GM18868 (cell line): ENCODE results near the gene STMN3.
"Not testable (repeated sequence)": the region's sequence is repeated elsewhere in the genome, so short reads cannot be mapped to it uniquely, and the experiment has no call there.

Experiments used
- ATAC-seq: cut with Tn5 transposase; IDR thresholded peaks from one replicate; pipeline ENCODE4 v1.9.1; 2021; ENCODE audit warnings: mild to moderate bottlenecking, moderate library complexity; ENCODE audit not compliant: unreplicated experiment

Gene STMN3

DNA sequence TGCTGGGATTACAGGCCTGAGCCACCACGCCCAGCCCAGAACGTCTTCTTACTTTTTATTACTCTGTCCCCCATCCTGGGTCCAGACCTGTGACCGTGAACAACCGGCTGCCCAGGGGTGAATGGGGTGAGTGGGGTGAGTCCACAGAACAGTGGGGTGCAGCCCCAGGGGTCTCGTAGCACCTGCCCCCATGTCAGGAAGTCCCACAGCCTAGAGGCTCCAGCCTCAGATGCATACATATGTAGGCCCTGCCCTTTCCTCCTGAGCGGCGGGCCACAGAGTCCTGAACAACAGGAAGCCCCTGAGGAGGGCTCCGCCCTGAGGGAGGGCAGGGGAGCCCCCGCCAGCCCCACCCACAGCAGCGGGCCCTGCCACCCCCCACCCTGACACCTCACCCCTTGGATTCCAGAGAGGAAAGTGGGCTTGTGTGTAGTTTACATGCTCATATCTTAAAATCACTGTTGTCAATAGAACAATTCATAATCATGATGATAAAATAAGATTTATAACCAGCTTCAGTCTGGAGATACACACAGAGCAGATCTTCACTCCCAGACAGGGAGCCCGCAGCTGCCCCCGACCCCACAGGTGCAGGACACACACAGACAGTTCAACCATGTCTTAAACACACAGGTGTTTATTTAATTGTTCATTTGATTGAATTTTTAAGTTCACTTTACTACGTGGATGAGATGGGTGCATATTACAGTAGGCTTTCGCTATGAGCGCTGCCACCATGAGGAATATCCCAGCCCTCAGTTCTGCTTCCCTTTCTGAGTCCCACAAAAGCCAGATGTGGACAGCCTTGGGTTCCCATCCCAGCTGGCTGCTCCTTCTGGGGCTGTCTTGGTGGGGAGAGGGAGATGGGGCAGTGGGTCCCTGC is 13.9 kb downstream of the STMN3 start:
- ATAC-seq, result no peak

DNA sequence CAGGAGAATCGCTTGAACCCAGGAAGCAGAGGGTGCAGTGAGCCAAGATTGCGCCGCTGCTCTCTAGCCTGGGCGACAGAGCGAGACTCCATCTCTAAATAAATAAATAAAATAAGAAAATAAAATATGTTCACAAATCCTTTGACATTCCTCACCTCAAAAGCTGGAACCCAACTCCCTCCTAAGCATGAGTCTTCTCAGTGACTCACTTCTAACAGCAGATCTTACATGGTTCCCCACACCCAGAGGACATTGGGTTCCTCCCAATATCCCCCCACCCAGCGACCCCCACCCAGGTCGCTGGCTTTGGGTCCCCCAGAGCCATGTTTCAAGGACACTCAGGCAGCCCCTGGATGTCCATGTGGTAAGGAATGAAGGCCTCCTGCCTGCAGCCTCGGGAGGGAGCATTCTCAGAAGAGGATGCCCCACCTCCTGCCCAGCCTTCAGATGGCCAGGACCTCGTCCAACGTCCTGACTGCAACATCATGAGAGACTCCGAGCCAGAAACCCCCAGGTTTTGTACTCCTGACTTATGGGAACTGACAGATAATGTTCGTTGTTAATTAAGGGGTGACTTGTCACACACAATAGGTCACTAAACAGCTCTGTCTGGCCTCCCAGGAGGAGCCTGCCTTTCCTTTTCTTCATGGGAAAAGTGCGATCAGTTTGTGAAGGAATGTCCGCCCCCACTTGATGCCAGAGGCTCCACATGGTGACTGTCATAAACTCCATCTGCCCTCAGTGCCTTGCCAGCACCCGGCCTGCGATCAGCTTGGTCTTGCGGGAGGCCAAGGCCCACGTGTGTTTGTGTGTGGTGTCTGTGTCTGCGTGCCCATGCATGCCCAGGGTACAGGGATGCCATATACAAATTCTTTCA is 16.2 kb downstream of the STMN3 start:
- ATAC-seq, result no peak

DNA sequence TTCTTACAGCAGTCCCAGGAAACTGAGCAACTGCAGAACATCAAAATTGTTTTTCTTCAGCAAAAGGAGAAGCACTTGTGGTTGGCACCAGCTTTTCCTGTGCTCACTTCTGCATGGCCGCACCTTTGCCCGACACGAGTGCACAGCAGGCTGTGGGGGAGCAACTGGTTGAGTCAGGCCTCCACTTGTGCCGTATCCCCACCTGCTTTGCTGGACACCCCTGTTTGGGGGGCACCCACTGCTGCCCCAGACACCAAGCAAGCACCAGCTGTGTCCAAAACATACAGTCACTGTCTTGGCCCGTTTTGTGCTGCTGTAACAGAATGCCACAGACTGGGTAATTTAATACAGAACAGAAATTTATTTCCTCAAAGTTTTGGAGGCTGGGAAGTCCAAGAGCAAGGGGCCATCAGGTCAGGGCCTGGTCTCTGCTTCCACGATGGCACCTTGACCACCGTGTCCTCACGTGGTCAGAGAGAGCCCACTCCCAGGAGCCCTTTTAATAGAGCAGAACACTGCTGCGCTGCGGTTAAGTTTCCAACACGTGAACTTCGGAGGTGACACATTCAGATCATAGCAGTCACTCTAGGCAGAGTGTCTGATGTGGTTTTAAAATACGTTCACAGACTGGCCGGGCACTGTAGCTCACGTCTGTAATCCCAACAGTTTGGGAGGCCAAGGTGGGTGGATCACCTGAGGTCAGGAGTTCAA is 17.6 kb downstream of the STMN3 start:
- ATAC-seq, result no peak

DNA sequence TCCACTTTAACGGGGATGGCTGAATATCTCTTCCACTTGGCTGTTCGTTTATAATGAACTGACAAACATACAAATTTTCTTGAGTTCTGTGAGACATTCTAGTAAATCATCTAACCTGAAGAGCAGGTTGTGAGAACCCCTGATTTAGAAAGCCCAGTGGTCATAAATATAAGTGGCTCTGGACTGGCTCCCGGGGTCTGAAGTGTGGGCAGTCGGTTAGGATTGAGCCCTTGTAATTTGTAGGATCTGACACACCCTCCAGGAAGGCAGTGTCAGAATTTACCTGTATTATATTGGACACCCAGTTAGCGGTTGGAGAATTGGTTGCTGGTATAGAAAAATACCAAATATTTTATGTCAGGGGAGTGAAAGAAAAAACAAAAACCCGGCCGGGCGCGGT is 19.5 kb downstream of the STMN3 start:
- no peak for ATAC-seq

DNA sequence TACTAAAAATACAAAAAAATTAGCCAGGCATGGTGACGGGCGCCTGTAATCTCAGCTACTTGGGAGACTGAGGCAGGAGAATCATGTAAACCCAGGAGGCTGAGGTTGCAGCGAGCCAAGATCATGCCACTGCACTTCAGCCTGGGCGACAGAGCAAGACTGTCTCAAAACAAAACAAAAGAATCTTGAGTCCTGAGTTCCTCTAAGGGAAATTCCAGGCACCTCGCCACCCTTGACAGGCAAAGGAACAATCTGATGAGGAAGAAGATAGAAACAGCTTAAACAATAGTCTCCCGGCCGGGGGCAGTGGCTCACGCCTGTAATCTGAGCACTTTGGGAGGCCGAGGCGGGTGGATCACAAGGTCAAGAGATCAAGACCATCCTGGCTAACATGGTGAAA is 21.8 kb downstream of the STMN3 start:
- not testable (repeated sequence) for ATAC-seq

DNA sequence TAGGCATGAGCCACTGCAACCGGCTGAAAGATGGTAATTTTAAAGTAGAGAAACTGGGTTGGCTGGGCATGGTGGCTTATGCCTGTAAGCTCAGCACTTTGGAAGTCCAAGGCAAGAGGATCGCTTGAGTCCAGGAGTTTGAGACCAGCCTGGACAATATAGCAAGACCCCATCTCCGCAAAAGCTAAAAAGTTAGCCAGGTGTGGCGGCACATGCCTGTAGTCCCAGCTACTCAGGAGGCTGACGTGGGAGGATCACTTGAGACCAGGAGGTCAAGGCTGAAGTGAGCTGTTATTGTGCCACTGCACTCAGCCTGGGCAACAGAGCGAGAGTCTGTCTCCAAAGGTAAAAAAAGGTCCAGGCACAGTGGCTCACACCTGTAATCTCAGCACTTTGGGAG is 22.3 kb downstream of the STMN3 start:
- not testable (repeated sequence) for ATAC-seq

DNA sequence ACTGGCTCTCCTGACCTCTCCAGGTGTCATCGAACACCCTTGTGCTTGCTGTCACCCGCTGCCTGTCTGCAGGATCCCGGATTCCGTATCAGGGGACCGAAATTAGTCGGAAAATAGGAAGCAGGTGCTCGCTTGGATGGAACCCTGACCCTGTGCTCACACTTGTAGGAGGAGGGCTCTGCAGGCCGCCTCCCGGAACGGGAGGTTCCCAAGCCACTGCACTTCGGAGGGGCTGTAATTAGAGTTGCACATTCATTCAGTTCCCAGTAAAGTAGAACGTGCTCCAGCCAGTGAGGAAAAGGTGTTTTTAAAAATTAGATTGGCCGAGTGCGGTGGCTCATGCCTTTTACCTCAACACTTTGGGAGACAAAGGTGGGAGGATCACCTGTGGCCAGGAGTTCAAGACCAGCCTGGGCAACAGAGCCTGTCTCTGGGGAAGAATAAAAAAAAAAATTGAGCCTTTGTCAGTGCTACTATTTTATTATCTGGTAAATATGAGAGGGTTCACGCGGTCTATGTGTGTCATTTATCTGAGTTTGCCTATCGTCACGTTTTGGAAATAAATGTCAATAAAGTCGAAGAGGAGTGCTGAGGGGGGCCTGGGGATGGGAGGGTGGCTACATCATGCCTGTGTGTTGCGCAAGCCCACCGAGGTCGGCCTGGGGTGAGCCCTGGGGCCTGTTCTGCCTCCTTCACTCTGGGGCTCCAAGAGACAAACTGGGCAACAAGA is 24.8 kb downstream of the STMN3 start:
- ATAC-seq, result no peak

DNA sequence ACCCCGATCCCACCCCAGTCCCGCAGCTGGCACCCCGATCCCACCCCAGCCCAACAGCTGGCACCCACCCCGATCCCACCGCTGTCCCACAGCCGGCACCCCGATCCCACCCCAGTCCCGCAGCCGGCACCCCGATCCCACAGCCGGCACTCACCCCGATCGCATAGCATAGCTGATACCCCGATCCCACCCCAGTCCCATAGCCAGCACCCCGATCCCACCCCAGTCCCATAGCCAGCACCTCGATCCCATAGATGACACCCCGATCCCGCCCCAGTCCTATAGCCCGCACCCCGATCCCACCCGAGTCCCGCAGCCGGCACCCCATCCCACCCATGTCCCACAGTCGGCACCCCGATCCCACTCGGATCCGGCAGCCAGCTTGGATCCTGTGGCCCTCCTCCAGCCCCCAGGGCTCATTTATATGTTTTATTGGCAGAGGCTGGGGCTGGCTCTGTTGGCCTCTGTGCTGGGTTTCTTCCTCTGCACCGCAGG is 25.4 kb downstream of the STMN3 start:
- ATAC-seq, result no peak

DNA sequence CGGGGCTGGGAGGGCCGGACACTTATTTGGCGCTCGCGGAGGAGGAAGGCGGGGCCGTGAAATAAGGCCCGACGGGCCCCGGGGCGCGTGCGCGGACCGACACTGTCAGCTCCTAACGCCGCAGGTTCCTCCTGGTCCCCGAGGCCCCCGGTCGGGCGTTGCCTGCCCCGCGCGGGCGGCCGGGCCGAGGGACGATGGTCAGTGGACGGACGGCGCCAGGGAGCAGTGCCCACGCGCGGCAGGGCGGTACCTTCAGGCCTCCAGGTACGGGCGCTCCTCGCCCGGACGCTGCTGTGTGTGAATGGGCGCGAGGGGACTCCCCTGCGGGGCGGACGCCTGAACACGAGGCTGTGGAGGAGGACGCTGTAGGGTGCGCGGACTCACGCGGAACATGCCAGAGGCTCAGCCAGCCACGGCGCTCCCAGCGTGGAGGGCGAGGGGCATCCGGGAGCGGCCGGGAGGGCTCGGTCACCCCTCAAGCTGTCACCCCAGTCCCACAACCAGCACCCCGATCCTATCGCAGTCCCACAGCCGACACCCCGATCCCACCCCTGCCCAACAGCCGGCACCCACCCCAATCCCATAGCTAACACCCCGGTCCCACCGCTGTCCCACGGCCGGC is 26.0 kb downstream of the STMN3 start:
- peak; percentile 81 for ATAC-seq

DNA sequence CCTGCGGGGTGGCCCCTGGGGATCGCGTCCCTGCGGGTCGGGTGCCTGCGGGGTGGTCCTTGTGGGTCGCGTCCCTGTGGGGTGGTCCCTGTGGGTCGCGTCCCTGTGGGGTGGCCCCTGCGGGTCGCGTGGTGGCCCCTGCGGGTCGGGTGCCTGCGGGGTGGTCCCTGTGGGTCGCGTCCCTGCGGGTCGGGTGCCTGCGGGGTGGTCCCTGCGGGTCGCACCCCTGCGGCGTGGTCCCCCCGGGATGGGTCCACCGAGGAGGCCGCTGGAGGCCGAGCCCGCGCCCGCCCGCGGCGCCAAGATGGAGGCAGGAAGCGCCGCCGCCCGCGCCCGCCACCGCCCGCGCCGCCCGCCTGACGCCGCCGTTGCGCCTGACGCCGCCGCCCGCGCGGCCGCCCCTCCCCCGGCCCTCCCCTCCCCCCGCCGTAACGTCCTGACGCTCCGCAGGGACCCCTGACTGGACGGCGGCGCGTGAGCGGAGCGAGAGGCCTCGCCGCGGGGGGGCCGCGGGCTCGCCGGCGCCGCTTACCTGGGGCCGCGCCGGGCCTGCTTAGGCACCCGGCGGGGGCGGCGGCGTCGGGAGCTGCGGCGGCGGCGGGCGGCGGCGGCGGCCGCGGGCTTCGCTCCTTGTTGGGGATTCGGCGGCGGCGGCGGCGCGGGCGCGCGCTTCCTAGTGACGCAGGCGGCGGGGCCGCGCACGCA is 26.6 kb downstream of the STMN3 start, which contains the start of gene GMEB2:
Gene GMEB2 (minus strand): TSS at position 678 of the 705 bp plus-strand sequence. CDS start 7,704 bp downstream, outside the sequence.
- peak; percentile 43 for ATAC-seq

DNA sequence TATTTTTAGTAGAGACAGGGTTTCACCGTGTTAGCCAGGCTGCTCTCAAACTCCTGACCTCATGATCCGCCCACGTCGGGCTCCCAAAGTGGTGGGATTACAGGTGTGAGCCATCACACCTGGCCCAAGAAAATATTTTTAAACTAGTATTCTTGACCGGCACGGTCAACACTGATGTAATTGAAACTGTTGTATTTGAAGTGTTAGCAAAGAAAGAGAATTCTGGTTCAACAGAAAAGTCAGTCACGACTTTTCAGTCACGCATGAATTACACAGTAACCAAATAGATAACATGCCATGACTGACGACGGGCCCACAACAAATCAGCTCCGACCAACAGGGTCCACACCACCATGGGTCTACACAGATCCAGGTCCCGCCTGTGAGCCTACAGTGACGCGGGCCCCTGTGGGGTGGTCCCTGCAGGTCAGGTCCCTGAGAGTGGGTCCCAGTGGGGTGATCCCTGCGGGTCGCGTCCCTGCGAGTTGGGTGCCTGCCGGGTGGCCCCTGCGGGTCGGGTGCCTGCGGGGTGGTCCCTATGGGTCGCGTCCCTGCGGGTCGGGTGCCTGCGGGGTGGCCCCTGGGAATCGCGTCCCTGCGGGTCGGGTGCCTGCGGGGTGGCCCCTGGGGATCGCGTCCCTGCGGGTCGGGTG is 27.3 kb downstream of the STMN3 start:
- no peak for ATAC-seq

DNA sequence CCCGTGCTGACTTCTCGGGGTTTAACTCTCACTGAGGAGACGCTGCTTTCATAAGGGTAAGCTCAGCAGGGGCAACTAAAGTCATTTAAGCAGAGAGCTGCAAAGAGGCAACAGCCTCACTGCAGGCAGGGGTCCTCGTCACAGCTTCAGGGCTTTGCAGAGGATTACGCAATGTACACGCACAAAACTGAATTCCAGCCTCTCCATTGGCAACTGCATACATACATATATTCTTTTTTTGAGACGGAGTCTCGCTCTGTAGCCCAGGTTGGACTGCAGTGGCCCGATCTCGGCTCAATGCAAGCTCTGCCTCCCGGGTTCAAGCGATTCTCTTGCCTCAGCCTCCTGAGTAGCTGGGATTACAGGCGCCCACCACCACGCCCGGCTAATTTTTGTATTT is 28.7 kb downstream of the STMN3 start:
- no peak for ATAC-seq

DNA sequence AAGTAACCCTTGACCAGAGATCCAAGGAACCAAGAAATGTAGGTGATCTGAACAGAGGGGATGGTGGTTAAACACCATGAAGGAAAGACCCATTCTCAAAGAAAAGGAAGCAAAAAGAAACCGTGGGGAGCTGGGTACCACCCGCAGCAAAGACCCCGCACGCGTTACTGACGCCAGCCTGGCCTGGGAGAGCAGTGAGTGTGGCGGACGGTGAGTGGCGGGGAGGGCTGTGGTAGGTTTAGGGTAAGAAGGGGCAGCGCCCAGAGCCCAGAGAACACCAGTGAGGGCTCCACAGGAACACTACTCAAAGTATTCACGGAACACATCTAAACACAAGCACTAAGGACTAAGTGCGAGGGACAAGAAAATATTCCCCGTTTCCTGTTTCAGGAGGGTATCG is 30.5 kb downstream of the STMN3 start:
- no peak for ATAC-seq

DNA sequence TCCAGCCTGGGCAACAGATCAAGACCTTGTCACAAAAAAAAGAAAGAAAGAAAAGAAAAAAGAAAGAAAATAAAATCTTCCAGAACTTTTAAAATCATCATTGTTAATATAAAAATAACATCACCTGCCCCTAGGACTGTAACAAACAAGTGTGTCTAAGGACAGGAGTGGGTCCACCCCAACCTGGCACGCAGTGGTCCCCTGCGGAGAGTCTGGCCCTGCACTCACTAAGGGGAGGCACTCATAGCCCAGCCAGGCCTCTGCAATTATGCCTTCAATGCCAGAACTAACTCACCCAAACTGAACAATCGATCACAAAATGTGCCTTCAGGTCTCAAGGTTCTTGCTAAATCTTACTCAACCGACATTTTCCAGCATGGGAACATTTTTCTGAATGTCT is 31.1 kb downstream of the STMN3 start:
- no peak for ATAC-seq

DNA sequence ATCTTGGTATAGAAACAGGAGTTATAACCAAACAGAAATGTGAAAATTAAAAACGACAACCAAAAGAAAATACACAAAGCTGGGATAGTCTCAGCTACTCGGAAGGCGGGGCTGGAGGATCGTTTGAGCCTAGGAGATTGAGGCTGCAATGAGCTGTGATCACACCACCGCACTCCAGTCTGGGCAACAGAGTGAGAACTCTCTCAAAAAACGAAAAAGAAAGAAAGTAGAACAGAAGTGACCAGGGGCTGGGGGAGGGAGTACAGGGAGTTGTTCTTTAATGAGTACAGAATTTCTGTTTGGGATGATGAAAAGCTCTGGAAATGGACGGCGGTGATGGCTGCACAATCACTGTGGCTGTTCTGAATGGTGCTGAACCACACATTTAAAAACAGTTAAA is 32.2 kb downstream of the STMN3 start:
- no peak for ATAC-seq

DNA sequence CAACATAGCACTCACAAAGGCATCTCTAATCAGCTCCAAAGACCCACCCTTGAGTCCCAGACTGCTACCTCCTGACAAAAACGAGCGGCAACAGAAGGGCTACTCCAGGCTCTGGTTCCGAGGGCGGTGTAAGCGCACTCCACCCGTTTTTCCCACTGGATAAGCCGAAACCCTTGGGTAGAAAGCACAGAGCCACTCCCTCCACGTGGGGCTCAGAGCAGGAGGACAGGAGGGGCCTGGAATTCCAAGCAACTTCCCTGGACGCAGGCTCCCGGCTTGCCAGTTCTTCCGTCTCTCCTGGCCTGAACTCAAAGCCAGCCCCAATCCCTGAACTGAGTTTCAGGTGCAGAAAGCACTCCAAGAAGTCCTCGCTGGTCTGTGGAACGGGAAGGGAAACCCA is 33.7 kb downstream of the STMN3 start:
- ATAC-seq, result no peak

DNA sequence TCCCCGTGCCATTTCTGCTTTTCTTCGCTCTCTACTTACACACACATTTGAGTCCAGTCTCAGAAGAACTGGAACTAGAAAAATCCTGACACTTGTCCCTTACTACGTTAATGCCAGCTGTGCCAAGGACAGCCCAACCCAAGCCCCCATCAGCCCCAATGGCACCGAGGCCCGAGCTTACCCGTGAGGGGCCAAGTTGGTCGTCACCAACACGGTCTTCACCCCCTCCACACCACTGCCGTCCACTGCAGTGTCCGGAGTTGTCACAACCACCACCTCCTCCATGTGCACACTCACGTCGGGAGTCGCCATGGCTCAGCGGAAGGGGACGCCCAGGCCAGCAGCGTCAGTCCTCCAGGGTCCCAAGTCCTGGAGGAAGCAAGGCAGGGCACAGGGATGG is 34.1 kb downstream of the STMN3 start:
- ATAC-seq, result no peak

DNA sequence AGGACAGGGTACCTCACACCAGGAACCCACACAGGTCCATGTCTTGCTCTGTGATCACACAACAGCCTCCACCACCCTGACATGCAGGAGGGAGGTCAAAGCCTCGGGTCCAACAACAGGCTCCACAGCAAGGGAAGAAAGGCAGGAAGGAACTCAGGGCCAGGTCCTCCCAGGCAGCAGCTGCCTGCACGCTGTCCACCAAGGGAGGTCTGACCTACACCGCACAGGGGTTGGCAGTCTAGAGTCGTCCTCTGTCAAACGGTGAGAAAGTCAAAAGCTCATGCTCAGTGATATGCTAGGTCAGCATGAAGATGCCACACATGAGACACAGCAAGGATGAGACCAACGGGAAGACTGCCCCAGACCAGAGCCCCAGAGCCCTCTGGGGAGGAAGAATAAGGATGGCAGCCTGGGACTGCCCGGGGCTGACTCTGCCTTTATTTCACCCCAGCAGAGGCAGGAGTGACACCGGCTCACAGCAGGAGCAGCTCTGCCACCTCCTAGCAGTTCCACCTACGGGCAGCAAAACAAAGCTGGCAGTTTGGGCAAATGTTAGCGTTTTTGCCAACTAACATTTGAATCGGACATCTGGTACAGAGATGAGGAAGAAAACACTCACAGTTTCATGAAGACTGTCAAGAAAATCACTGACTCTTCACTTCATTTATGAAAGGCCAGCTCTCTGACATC is 34.8 kb downstream of the STMN3 start:
- no peak for ATAC-seq
